Stimulated activated CD8-positive, alpha-beta memory T cell treated with anti-CD3 and anti-CD28 coated beads, Interleukin-7, amount 100 ng/mL, for 48 hours (primary cell): Measurements from ENCODE around the gene RNF41.
A peak's percentile ranks its signal among the peaks of the same experiment; 100 is the strongest.
"Not testable (repeated sequence)": the region's sequence is repeated elsewhere in the genome, so short reads cannot be mapped to it uniquely, and the experiment has no call there.

Experiments
- DNase-seq, 2 donors: peaks; one replicate each; pipeline ENCODE4 v3.0.0-alpha.2; 2020; ENCODE audit warnings: low read depth in 1 of 2; ENCODE audit errors: extremely low read depth in 1 of 2

The RNF41 gene

GRCh38 chr12:56221757-56222530, at the start of gene RNF41:
Gene RNF41 (minus strand): TSS chr12:56221922. CDS start chr12:56214047, 7,875 bp downstream.
- peak; percentile 73 to 86 for DNase-seq

- DNase-seq, result no peak
These were observed 49.3 kb upstream of the RNF41 start for GRCh38 chr12:56271031-56271430.

- DNase-seq, result no peak
These were observed 45.8 kb upstream of the RNF41 start for GRCh38 chr12:56267443-56268071.

GRCh38 chr12:56266693-56267442, 45.1 kb upstream of the RNF41 start, which contains the start of gene COQ10A:
Gene COQ10A (plus strand): TSS chr12:56266942. CDS start chr12:56267119, 177 bp downstream.
- DNase-seq, result peak; percentile 67 to 80

GRCh38 chr12:56266068-56266692, 44.5 kb upstream of the RNF41 start:
- not testable (repeated sequence) for DNase-seq

GRCh38 chr12:56262955-56263354, 41.2 kb upstream of the RNF41 start:
- DNase-seq, result not testable (repeated sequence)

GRCh38 chr12:56261503-56262232, 39.9 kb upstream of the RNF41 start:
- DNase-seq, result no peak

- DNase-seq, result no peak
These were observed 39.2 kb upstream of the RNF41 start for GRCh38 chr12:56260921-56261320.

GRCh38 chr12:56260380-56260779, 38.7 kb upstream of the RNF41 start:
- no peak for DNase-seq

GRCh38 chr12:56258820-56259183, 37.1 kb upstream of the RNF41 start:
- no peak for DNase-seq

GRCh38 chr12:56258068-56258819, 36.5 kb upstream of the RNF41 start, which contains the start of gene ANKRD52:
Gene ANKRD52 (minus strand): TSS chr12:56258384. CDS start chr12:56258269, 115 bp downstream.
- DNase-seq, result peak; percentile 56 to 66

- no peak for DNase-seq
These were observed 35.9 kb upstream of the RNF41 start for GRCh38 chr12:56257491-56258067.

GRCh38 chr12:56257071-56257470, 35.3 kb upstream of the RNF41 start:
- no peak for DNase-seq

GRCh38 chr12:56256326-56256960, 34.7 kb upstream of the RNF41 start:
- no peak for DNase-seq

- no peak for DNase-seq
These were observed 33.9 kb upstream of the RNF41 start for GRCh38 chr12:56255671-56256070.

- no peak for DNase-seq
These were observed 31.4 kb upstream of the RNF41 start for GRCh38 chr12:56253091-56253490.

- no peak for DNase-seq
These were observed 30.9 kb upstream of the RNF41 start for GRCh38 chr12:56252649-56253048.

GRCh38 chr12:56248711-56249110, 27.0 kb upstream of the RNF41 start:
- DNase-seq, result no peak

GRCh38 chr12:56247923-56248322, 26.2 kb upstream of the RNF41 start:
- no peak for DNase-seq
